Measurements from ENCODE around the gene DLK1.

Gene DLK1

DNA sequence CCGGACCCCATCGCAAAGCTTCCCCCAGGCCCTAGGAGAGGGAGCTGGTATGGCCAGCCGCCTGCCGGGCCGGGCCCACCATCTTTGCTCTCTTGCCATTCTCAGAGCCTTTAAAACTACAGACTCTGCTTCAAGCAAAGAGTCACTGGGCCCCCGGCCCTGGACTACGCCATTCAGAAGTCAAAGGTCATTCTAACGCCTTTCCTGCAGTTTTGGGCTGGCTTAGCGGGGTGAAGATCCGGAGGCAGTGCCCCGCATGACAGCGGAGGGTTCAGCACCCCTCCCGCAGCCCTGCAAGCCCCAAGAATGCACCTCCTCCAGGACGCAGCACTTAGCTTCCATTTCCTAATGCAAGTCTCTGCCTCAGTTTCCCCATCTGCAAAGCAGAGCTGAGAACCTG lies 61.0 kb downstream of the DLK1 start:
- in situ Hi-C loops (cut with HindIII; ENCODE audit: low sequenced_read_pairs): no loop called here

All from DLD1 (cell line).